ENCODE results near the gene PBXIP1. TPM values are rescaled to one million over a fixed set of nuclear protein-coding genes. Genes with fewer than 3 reads are reported as not detected.

Gene PBXIP1, protein sequence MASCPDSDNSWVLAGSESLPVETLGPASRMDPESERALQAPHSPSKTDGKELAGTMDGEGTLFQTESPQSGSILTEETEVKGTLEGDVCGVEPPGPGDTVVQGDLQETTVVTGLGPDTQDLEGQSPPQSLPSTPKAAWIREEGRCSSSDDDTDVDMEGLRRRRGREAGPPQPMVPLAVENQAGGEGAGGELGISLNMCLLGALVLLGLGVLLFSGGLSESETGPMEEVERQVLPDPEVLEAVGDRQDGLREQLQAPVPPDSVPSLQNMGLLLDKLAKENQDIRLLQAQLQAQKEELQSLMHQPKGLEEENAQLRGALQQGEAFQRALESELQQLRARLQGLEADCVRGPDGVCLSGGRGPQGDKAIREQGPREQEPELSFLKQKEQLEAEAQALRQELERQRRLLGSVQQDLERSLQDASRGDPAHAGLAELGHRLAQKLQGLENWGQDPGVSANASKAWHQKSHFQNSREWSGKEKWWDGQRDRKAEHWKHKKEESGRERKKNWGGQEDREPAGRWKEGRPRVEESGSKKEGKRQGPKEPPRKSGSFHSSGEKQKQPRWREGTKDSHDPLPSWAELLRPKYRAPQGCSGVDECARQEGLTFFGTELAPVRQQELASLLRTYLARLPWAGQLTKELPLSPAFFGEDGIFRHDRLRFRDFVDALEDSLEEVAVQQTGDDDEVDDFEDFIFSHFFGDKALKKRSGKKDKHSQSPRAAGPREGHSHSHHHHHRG
- 90.1 and 92.6 TPM in 2 replicates for total RNA-seq
- long read RNA-seq, transcript PBXIP1-202 (11 exons, 3,212 nt): major isoform, 51 of 80 reads
- long read RNA-seq, partial matches to known transcripts: 20 of 80 reads
- long read RNA-seq, other reads (novel, unspliced or antisense): 9 of 80 reads

DNA sequence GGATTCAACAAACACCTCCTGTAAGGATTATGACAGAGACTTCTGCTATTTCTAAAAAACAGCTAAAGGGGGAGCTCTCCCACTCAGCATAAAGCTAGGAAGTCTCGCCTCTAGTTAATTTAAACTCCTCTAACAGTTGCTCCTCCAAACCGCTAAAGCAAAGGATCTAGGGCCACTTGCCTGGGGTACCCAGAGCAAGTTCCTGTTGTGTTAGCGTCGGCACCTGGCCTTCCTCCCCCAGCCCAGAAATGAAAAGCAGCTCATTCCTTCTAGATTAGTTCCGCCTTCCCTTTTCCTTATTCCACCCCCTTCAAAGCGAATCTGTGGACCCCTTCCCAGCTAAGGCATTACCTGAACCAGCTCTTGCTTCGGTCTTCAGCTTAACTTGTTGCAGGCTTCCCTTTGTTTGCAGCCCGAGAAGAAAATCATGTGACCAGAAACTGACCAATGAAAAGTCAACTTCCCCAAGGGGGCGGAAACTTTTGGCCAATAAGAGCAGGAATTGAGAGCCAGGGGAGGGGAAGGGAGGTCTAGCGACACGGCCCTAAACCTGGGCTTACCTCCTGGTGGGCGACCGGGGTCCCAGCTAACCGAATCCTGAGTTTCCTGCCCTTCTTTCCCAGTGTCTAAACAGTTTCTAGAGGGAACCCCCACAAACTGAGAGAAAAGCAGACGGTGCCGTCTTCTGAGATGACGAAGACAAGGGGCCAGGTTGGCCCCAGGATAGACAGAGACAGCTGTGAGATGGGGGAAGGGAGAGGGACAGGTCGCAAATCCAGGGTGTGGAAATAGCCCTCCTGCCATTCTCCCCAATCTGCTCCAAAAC, at the start of gene PBXIP1:
TSS of gene PBXIP1 (minus strand) at position 382 of the 826 bp plus-strand sequence. CDS start 2,378 bp downstream, outside the sequence.
- H3K27me3 Mint-ChIP-seq (ENCODE audit: unreplicated experiment): no peaks in the 10 kb centered on the region
- H3K36me3 Mint-ChIP-seq (ENCODE audit: unreplicated experiment): peaks cover 6% of the 10 kb centered on the region
- DNase-seq (ENCODE audit: extremely low spot score, unreplicated experiment): peak; percentile 91
- peak within 1 kb of the TSS; percentile 90 for H3K4me3 Mint-ChIP-seq (ENCODE audit: unreplicated experiment)
- H3K9me3 Mint-ChIP-seq (ENCODE audit: unreplicated experiment): no peaks in the 10 kb centered on the region
- H3K27ac Mint-ChIP-seq (ENCODE audit: unreplicated experiment): peak within 1 kb of the TSS; percentile 98
- TF ChIP-seq, protein P1, sequence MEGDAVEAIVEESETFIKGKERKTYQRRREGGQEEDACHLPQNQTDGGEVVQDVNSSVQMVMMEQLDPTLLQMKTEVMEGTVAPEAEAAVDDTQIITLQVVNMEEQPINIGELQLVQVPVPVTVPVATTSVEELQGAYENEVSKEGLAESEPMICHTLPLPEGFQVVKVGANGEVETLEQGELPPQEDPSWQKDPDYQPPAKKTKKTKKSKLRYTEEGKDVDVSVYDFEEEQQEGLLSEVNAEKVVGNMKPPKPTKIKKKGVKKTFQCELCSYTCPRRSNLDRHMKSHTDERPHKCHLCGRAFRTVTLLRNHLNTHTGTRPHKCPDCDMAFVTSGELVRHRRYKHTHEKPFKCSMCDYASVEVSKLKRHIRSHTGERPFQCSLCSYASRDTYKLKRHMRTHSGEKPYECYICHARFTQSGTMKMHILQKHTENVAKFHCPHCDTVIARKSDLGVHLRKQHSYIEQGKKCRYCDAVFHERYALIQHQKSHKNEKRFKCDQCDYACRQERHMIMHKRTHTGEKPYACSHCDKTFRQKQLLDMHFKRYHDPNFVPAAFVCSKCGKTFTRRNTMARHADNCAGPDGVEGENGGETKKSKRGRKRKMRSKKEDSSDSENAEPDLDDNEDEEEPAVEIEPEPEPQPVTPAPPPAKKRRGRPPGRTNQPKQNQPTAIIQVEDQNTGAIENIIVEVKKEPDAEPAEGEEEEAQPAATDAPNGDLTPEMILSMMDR (IDR thresholded peaks at IDR 0.05): peak; percentile 61
- peaks cover 55% of the 10 kb centered on the region for H3K4me1 Mint-ChIP-seq (ENCODE audit: unreplicated experiment)

DNA sequence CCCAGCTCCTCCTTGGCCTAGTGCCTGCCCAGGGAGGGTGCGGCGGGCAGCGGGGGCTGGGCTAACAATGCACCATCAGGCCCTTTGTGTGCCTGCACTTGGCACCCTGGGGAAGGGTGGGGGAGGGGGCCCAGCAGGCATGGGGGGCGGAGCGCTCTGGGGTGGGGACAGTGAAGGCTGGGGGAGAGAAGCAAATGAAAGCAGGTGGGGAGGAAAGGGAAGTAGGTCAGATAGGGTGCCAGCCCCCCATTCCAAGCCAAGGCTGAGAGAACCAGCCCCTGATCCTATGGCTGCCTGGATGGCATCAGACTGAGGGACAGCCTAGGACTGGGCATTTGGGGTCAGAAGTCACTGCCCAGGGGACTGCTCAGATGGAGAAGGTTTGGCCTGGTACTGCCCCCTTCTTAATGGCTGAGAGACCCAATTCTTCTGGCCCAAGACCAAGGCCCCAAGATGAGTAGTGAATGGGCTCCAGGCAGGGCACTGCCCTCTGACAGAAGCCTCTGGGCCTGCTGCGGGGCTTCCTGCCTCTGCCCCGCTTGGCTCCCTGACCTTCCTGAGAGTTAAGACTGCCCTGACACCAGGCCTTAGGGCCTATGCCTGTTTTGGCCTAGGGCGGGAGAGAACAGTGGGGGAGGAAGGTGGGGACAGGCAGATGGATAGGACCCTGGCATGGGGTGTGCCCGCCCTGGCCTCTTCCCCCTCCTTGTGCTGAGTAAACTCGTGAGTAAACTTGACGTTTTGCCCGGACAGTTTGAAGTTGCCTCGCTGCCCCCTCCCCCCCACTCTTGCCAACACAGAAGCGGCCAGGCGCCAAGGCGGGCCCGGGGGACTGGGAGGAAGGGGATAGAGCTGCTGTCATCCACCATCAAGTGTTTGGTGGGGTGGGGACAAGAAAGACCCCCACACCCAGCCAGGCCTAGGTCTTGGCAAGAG, 49.4 kb upstream of the PBXIP1 start:
- no peak for DNase-seq (ENCODE audit: extremely low spot score, unreplicated experiment)
- H3K27ac Mint-ChIP-seq (ENCODE audit: unreplicated experiment): peak overlapping the region; percentile 63
- TF ChIP-seq, protein P1 (IDR thresholded peaks at IDR 0.05): no peak
- no peaks in the 10 kb centered on the region for H3K27me3 Mint-ChIP-seq (ENCODE audit: unreplicated experiment)
- no peaks in the 10 kb centered on the region for H3K9me3 Mint-ChIP-seq (ENCODE audit: unreplicated experiment)
- H3K4me1 Mint-ChIP-seq (ENCODE audit: unreplicated experiment): peaks cover 24% of the 10 kb centered on the region
- H3K36me3 Mint-ChIP-seq (ENCODE audit: unreplicated experiment): peaks cover 2% of the 10 kb centered on the region
- H3K4me3 Mint-ChIP-seq (ENCODE audit: unreplicated experiment): no peak overlapping the region

DNA sequence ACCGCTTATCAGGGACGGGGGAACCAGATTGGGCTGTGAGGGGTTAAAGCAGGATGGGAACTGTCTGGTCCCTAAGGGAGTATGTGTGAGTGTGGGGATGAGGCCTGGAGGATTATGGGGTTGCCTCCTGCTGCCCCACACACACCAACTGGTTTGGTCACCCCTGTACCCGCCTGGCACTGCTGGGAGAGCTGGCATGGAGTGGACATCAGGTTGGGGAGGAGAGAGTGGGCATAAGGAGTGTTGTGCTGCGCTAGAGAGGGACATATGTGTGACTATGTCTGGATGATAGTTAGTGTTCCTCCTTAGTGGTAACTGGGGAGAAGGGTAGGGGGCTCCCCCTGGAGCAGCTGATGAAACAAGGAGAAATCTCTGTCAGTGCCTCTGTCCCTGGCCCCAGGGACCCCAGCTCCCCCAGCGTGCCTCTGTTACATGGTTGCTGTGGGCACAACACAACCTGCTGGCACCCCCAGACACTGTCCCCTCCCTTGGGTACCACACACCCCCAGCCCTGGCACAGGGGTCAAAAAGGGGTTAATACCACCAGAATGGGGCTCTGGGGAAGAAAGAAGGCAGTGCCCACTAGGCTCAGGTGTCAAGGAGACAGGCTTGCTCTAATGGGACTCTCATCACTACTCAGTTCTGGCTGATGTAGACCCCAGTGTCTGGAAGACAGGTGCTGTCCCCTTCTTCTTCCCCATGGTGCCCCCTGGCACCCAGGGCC, 48.6 kb upstream of the PBXIP1 start:
- H3K9me3 Mint-ChIP-seq (ENCODE audit: unreplicated experiment): no peaks in the 10 kb centered on the region
- H3K27ac Mint-ChIP-seq (ENCODE audit: unreplicated experiment): peak overlapping the region; percentile 96
- H3K4me1 Mint-ChIP-seq (ENCODE audit: unreplicated experiment): peaks cover 28% of the 10 kb centered on the region
- TF ChIP-seq, protein P1 (IDR thresholded peaks at IDR 0.05): no peak
- H3K27me3 Mint-ChIP-seq (ENCODE audit: unreplicated experiment): no peaks in the 10 kb centered on the region
- H3K36me3 Mint-ChIP-seq (ENCODE audit: unreplicated experiment): no peaks in the 10 kb centered on the region
- H3K4me3 Mint-ChIP-seq (ENCODE audit: unreplicated experiment): peak overlapping the region; percentile 91
- DNase-seq (ENCODE audit: extremely low spot score, unreplicated experiment): no peak

DNA sequence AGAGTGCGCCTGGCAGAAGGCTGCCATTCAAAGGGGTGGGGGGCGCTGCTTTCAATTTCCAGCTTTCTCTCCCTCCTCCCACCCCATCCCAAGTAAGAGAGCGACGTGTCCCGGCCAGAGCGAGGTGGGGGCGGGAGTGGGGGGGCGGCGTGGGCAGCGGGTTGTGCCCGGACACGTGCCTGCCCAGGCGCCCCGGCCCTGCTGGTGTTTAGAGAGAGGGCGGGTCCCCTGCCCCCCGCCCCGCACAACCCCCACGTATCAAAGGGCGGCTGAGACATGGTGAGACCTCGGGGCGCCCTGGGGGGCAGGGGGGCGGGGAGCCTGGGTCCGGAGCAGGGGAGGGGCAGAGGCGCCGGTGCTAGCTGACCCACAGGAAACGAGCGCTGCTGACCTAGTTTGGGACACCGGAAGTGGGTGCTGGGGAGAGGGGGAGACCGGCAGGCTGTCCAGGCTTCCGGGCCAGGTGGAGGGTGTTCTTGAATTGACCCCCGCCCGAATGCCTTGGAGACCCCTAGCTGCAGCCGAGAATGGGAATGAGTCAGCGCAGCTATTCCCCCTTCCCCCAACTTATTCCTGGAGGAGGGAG, 48.0 kb upstream of the PBXIP1 start:
- Mint-ChIP-seq H3K4me1 (ENCODE audit: unreplicated experiment) (peaks cover 32% of the 10 kb centered on the region), H3K36me3 (ENCODE audit: unreplicated experiment) (no peaks in the 10 kb centered on the region), H3K27ac (ENCODE audit: unreplicated experiment) (peak overlapping the region; percentile 96), H3K27me3 (ENCODE audit: unreplicated experiment) (no peaks in the 10 kb centered on the region), H3K4me3 (ENCODE audit: unreplicated experiment) (peak overlapping the region; percentile 91), H3K9me3 (ENCODE audit: unreplicated experiment) (no peaks in the 10 kb centered on the region)
- TF ChIP-seq, protein P1 (IDR thresholded peaks at IDR 0.05): no peak
- DNase-seq (ENCODE audit: extremely low spot score, unreplicated experiment): no peak
